ENCODE measurements around the gene MRAP2.

DNA sequence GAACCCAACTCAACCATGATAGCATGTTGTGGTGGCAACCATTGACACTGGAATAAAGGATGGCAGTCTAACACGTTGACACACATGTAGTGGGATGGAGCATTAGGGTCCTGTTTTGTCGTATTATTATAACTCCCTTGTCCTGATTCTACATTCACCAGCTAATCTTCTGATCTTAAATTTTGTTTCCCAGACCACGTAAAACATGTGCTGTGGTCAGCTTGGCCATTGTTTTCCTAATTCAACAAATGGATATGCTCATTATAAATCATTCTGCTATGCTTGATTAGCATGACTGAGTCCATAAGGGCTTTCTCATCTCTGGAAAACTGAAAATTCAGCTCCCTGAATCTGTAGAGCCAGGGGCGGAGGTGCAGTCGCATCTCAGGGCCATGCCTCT, 15.0 kb downstream of the MRAP2 start:
- no peak for TF ChIP-seq EZH2phosphoT487 (IDR thresholded peaks at IDR 0.05; ENCODE audit: insufficient read depth, low read depth)
- TF ChIP-seq EZH2 (IDR thresholded peaks at IDR 0.05; ENCODE audit: insufficient read depth, poor library complexity, severe bottlenecking) = no peak
